Tibial artery (tissue), 4 donors: Measurements from ENCODE around the gene UQCRH.
"Not testable (repeated sequence)": the region's sequence is repeated elsewhere in the genome, so short reads cannot be mapped to it uniquely, and the experiment has no call there.

Experiments
- DNase-seq, 2 donors: peaks; one replicate each; pipeline ENCODE4 v3.0.0-alpha.2; 2019
- H3K27ac ChIP-seq, 2 donors: fragments of 200-600 bp; sonication (generic) in 1 of 2; 1 replicate in 1 of 2; 2 replicates in 1 of 2; pipeline ENCODE4 v1.5.1; 2018 to 2019; ENCODE audit warnings: mild to moderate bottlenecking in 1 of 2
- H3K27me3 ChIP-seq, 2 donors: fragments of 200-600 bp; sonication (generic) in 1 of 2; one replicate each; pipeline versions ENCODE4 v1.5.1 to v1.6.0; 2016 to 2019
- H3K36me3 ChIP-seq, 3 donors: fragments of 200-600 bp; sonication (generic) in 2 of 3; one replicate each; pipeline ENCODE4 v1.5.1; 2016 to 2019; ENCODE audit warnings: mild to moderate bottlenecking in 2 of 3
- H3K4me1 ChIP-seq, 4 donors: fragments of 200-600 bp; sonication (generic) in 2 of 4; 1 replicate in 3 of 4; 2 replicates in 1 of 4; pipeline ENCODE4 v1.5.1; 2016 to 2019
- H3K4me3 ChIP-seq, 2 donors: fragments of 200-600 bp; sonication (generic) in 1 of 2; 1 replicate in 1 of 2; 2 replicates in 1 of 2; pipeline ENCODE4 v1.5.1; 2018 to 2019; ENCODE audit warnings: mild to moderate bottlenecking in 2 of 2
- H3K9me3 ChIP-seq, 3 donors: fragments of 200-600 bp; sonication (generic) in 1 of 3; one replicate each; pipeline ENCODE4 v1.5.1; 2016 to 2019
- intact Hi-C: fragments of 100-400 bp; cut with DNase I; formaldehyde crosslinking; loops from one replicate; pipeline ENCODE4 v1.15.0; 2023; ENCODE audit warnings: low total_unique reads
- TF ChIP-seq, protein P1 (sequence below), 2 experiments: fragments of 200-600 bp in 1 of 2; fragments of 450-650 bp in 1 of 2; IDR thresholded peaks; one replicate each; pipeline ENCODE4 v1.5.1; 2017 to 2019; ENCODE audit warnings: antibody characterized with exemption in 2 of 2, mild to moderate bottlenecking in 1 of 2, moderate library complexity in 1 of 2

The UQCRH gene

DNA sequence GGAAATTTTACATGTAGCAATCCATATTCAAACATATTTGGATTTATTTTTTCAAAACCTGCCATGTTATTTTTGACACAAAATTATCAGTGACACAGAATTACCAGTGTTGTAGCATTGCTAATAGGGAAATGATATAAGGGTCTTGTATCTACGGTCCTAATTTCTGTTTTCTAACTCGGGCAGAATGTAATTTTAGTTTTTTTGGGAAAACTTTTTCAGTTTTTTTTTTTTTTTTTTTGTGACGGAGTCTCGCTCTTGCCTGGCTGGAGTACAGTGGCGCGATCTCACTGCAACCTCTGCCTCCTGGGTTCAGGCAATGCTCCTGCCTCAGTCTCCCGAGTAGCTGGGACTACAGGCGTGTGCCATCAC lies 2.6 kb downstream of the UQCRH start:
- Histone ChIP-seq H3K27ac (no peak overlapping the region), H3K4me3 (no peak overlapping the region), H3K27me3 (no peaks in the 10 kb centered on the region), H3K4me1 (peaks cover 0 to 38% (median 25%) of the 10 kb centered on the region in 4 donors), H3K9me3 (no peaks in the 10 kb centered on the region), H3K36me3 (peaks cover 14 to 29% (median 16%) of the 10 kb centered on the region in 3 donors)
- intact Hi-C loops = no loop called here
- TF ChIP-seq, protein P1, sequence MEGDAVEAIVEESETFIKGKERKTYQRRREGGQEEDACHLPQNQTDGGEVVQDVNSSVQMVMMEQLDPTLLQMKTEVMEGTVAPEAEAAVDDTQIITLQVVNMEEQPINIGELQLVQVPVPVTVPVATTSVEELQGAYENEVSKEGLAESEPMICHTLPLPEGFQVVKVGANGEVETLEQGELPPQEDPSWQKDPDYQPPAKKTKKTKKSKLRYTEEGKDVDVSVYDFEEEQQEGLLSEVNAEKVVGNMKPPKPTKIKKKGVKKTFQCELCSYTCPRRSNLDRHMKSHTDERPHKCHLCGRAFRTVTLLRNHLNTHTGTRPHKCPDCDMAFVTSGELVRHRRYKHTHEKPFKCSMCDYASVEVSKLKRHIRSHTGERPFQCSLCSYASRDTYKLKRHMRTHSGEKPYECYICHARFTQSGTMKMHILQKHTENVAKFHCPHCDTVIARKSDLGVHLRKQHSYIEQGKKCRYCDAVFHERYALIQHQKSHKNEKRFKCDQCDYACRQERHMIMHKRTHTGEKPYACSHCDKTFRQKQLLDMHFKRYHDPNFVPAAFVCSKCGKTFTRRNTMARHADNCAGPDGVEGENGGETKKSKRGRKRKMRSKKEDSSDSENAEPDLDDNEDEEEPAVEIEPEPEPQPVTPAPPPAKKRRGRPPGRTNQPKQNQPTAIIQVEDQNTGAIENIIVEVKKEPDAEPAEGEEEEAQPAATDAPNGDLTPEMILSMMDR (IDR thresholded peaks at IDR 0.05) = no peak
- DNase-seq = no peak

DNA sequence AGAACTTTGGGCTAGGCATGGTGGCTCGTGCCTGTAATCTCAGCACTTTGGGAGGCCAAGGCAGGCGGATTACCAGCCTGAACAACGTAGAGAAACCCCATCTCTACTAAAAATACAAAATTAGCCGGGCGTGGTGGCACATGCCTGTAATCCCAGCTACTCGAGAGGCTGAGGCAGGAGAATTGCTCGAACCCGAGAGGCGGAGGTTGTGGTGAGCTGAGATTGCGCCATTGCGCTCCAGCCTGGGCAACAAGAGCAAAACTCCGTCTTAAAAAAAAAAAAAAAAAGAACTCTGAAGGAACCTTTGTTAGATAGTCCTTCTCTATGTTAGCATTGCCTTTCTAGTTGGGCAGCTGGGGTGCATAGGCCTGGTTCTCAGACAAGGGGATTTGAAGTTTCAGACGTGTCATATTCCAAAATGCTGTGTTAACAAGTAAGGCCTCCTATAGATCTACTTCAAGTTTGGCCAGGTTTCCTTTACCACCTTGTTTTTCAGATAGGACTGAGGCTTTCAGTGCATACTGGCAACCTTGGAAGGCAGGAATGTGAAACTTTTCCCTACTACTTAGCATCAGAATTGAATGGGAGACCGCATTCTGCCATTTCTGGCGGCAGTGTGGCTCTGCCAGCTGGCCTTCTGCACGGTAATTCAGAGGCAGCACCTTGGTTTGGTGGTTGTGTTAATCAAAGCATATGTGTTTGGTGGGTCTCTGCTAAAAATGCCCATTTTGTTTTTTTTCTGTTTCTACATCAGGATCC lies 6.1 kb downstream of the UQCRH start:
- peaks cover 0 to 28% (median 13%) of the 10 kb centered on the region in 4 donors for H3K4me1 ChIP-seq
- peaks cover 48 to 63% (median 51%) of the 10 kb centered on the region in 3 donors for H3K36me3 ChIP-seq
- no peak for DNase-seq
- no peaks in the 10 kb centered on the region for H3K27me3 ChIP-seq
- TF ChIP-seq, protein P1 (IDR thresholded peaks at IDR 0.05) = no peak
- H3K27ac ChIP-seq = no peak overlapping the region
- intact Hi-C loops = no loop called here
- no peak overlapping the region for H3K4me3 ChIP-seq
- no peaks in the 10 kb centered on the region for H3K9me3 ChIP-seq

DNA sequence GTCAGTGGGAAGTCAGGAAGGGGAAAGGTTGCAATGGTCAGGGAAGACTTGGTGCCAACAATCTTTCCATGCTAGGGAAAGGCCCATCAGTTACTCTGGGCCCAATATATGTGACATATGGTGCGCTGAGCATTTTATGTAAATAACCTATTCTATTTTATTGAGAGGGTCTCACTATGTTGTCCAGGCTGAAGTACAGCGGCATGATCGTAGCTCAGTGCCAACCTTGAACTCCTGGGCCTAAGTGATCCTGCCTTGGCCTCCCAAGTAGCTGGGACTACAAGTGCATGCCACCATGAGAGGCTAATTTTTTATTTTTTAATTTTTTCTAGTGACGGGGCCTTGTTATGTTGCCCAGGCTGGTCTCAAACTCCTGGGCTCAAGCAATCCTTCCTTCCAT lies 6.8 kb downstream of the UQCRH start:
- Histone ChIP-seq H3K4me1 (peaks cover 0 to 24% (median 8%) of the 10 kb centered on the region in 4 donors), H3K36me3 (peaks cover 51 to 64% (median 51%) of the 10 kb centered on the region in 3 donors), H3K27ac (no peak overlapping the region), H3K9me3 (no peaks in the 10 kb centered on the region), H3K27me3 (no peaks in the 10 kb centered on the region), H3K4me3 (no peak overlapping the region)
- intact Hi-C loops = no loop called here
- TF ChIP-seq, protein P1 (IDR thresholded peaks at IDR 0.05) = no peak
- no peak for DNase-seq

DNA sequence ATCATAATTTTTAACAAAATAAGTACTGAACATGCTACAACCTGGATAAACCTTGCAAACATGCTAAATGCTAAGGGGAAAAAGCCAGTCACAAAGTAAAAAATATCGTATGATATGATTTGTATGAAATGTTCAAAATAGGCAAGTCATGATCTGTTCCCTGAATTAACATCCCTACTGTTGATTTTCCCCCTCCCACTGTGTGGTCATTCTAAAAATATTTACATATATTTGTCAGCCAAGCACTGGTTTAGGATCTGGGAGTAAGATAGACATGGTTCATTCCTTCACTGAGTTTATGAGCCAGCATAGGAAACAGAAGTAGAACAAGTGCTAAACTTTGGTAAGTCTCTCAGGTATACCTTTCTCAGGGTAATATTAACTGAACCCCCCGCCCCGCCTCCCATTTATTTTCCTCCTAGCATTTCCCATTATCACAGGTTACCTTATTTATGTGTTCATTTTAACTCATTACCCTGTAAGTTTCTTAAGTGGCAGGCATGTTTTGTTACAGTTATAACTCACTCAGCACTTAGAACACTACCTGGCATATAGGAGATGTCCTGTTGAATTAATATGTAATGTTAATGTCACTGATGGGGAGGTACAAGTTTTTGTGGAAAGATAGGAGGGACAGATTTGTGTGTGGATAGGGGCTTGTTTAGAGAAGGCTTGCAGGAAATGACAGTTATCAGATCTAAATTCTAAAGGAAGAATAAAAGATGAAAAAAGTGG lies 12.3 kb downstream of the UQCRH start:
- intact Hi-C loops = no loop called here
- H3K27me3 ChIP-seq = no peaks in the 10 kb centered on the region
- H3K4me1 ChIP-seq = peaks cover 0 to 13% (median 3%) of the 10 kb centered on the region in 4 donors
- TF ChIP-seq, protein P1 (IDR thresholded peaks at IDR 0.05) = no peak
- no peak for DNase-seq
- peaks cover 56 to 67% (median 57%) of the 10 kb centered on the region in 3 donors for H3K36me3 ChIP-seq
- peak overlapping the region; percentile 2 to 17 for H3K27ac ChIP-seq
- no peak overlapping the region for H3K4me3 ChIP-seq
- H3K9me3 ChIP-seq = no peaks in the 10 kb centered on the region

DNA sequence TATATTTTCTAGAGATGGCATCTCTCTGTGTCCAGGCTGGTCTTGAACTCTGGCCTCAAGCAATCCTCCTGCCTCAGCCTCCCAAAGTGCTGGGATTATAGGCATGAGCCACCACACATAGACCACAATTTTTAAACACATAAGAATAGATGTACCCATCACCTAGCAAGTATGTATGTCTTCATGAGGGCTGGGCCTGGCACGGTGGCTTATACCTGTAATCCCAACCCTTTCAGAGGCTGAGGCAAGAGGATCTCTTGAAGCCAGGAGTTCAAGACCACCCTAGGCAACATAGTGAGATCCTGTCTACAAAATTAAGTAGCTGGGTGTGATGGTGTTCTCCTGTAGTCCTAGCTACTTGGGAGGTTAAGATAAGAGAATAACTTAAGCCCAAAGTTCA lies 13.8 kb downstream of the UQCRH start:
- TF ChIP-seq, protein P1 (IDR thresholded peaks at IDR 0.05) = no peak
- no peak overlapping the region for H3K4me3 ChIP-seq
- H3K9me3 ChIP-seq = no peaks in the 10 kb centered on the region
- H3K36me3 ChIP-seq = peaks cover 41 to 52% (median 42%) of the 10 kb centered on the region in 3 donors
- no peak for DNase-seq
- H3K27ac ChIP-seq = no peak overlapping the region
- peaks cover 0 to 13% (median 3%) of the 10 kb centered on the region in 4 donors for H3K4me1 ChIP-seq
- no peaks in the 10 kb centered on the region for H3K27me3 ChIP-seq
- intact Hi-C loops = no loop called here

DNA sequence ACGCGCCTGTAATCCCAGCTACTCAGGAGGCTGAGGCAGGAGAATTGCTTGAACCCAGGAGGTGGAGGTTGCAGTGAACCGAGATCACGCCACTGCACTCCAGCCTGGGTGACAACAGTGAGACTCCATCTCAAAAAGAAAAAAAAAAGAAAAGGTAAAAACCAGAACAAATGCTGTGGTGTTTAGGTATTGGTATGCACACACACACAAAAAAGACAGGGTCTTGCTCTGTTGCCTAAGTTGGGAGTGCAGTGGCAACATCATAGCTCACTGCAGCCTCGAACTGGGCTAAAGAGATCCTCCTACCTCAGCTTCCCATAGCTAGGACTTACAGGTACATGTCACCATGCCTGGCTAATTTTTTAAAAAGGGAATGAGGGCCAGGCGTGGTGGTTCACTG lies 15.8 kb downstream of the UQCRH start:
- H3K27ac ChIP-seq, H3K9me3 ChIP-seq, DNase-seq, intact Hi-C loops, H3K4me3 ChIP-seq, H3K27me3 ChIP-seq: not testable (repeated sequence)
- Histone ChIP-seq H3K4me1 (peaks cover 0 to 13% (median 3%) of the 10 kb centered on the region in 4 donors), H3K36me3 (peaks cover 22 to 32% (median 22%) of the 10 kb centered on the region in 3 donors)

DNA sequence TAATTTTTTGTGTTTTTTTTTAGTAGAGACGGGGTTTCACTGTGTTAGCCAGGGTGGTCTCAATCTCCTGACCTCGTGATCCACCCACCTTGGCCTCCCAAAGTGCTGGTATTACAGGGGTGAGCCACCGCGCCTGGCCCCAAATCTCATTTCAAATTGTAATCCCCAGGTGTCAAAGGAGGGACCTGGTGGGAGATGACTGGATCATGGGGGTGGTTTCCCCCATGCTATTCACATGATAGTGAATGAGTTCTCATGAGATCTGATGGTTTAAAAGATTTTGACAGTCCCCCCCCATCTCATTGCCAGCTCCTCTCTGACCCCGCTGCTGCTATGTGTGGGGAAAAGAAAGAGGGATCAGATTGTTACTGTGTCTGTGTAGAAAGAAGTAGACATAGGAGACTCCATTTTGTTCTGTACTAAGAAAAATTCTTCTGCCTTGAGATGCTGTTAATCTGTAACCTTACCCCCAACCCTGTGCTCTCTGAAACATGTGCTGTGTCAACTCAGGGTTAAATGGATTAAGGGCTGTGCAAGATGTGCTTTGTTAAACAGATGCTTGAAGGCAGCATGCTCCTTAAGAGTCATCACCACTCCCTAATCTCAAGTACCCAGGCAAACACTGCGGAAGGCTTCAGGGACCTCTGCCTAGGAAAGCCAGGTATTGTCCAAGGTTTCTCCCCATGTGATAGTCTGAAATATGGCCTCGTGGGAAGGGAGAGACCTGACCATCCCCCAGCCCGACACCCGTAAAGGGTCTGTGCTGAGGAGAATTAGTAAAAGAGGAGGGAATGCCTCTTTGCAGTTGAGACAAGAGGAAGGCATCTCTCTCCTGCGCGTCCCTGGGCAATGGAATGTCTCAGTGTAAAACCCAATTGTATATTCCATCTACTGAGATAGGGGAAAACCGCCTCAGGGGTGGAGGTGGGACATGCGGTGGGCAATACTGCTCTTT lies 16.7 kb downstream of the UQCRH start:
- H3K4me3 ChIP-seq, intact Hi-C loops, H3K27ac ChIP-seq, DNase-seq, H3K9me3 ChIP-seq, H3K27me3 ChIP-seq: not testable (repeated sequence)
- Histone ChIP-seq H3K36me3 (peaks cover 16 to 29% (median 19%) of the 10 kb centered on the region in 3 donors), H3K4me1 (peaks cover 0 to 11% (median 3%) of the 10 kb centered on the region in 4 donors)

DNA sequence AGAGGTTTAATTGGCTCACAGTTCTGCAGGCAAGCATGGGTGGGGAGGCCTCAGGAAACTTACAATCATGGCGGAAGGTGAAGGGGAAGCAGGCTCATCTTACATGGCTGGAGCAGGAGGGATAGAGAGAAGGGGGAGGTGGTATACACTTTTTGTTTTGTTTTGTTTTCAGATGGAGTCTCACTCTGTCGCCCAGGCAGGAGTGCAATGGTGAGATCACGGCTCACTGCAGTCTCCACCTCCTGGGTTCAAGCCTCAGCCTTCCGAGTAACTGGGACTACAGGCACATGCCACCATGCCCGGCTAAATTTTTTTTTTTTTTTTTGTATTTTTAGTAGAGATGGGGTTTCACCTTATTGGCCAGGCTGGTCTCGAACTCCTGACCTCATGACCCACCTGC lies 18.7 kb downstream of the UQCRH start:
- intact Hi-C loops, H3K27ac ChIP-seq: not testable (repeated sequence)
- peaks cover 4 to 12% (median 9%) of the 10 kb centered on the region in 3 donors for H3K36me3 ChIP-seq

More for the DNA sequence above, 18.7 kb downstream of the UQCRH start:
- not testable (repeated sequence) for H3K4me3 ChIP-seq, DNase-seq, H3K27me3 ChIP-seq, H3K9me3 ChIP-seq, H3K4me1 ChIP-seq
